ENCODE results near the gene SLC1A1.

SLC1A1 gene

GRCh38 chr9:4574657-4575243 lies 84.5 kb downstream of the SLC1A1 start:
- Histone ChIP-seq H3K36me3 (no peaks in the 10 kb centered on the region), H3K27me3 (ENCODE audit: insufficient read depth, low read depth, severe bottlenecking) (no peaks in the 10 kb centered on the region), H3K27ac (no peak overlapping the region), H3K9me3 (ENCODE audit: severe bottlenecking) (no peaks in the 10 kb centered on the region), H3K4me3 (ENCODE audit: low read depth, low read length) (no peak overlapping the region)
- no peak for TF ChIP-seq CTCF (IDR thresholded peaks at IDR 0.05; ENCODE audit: low read depth, low read length)
- DNase-seq, result no peak

- Histone ChIP-seq H3K27me3 (ENCODE audit: insufficient read depth, low read depth, severe bottlenecking) (no peaks in the 10 kb centered on the region), H3K27ac (no peak overlapping the region), H3K4me3 (ENCODE audit: low read depth, low read length) (no peak overlapping the region), H3K9me3 (ENCODE audit: severe bottlenecking) (no peaks in the 10 kb centered on the region), H3K36me3 (no peaks in the 10 kb centered on the region)
- TF ChIP-seq CTCF (IDR thresholded peaks at IDR 0.05; ENCODE audit: low read depth, low read length), result no peak
- DNase-seq, result no peak
Observed at GRCh38 chr9:4575997-4576396, 85.7 kb downstream of the SLC1A1 start.

GRCh38 chr9:4576448-4576847 lies 86.2 kb downstream of the SLC1A1 start:
- no peak for TF ChIP-seq CTCF (IDR thresholded peaks at IDR 0.05; ENCODE audit: low read depth, low read length)
- Histone ChIP-seq H3K9me3 (ENCODE audit: severe bottlenecking) (no peaks in the 10 kb centered on the region), H3K27ac (no peak overlapping the region), H3K36me3 (no peaks in the 10 kb centered on the region), H3K4me3 (ENCODE audit: low read depth, low read length) (no peak overlapping the region), H3K27me3 (ENCODE audit: insufficient read depth, low read depth, severe bottlenecking) (no peaks in the 10 kb centered on the region)
- DNase-seq, result no peak

DNA sequence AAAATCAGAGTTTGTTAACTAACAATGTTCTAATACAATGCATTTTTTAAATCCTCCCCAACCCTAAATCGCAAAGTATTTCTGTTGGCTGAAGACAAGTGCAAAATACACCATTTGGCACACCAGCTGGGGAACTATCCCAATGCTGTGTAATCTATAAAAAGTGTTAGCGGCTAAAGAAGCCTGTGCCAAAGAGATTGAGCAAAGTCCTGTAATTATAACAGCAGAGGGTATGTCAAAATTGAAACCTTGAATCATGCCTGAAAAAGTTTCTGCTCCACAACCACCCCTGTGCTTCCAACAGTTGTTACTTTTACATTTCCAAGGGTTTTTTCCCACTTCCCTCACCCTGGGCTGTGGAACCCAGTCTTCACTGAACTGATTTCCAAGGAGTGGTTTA lies 88.7 kb downstream of the SLC1A1 start:
- no peak overlapping the region for H3K4me3 ChIP-seq (ENCODE audit: low read depth, low read length)
- no peaks in the 10 kb centered on the region for H3K36me3 ChIP-seq
- DNase-seq, result no peak
- TF ChIP-seq CTCF (IDR thresholded peaks at IDR 0.05; ENCODE audit: low read depth, low read length), result no peak
- H3K27me3 ChIP-seq (ENCODE audit: insufficient read depth, low read depth, severe bottlenecking), result no peaks in the 10 kb centered on the region
- no peaks in the 10 kb centered on the region for H3K9me3 ChIP-seq (ENCODE audit: severe bottlenecking)
- H3K27ac ChIP-seq, result no peak overlapping the region

DNA sequence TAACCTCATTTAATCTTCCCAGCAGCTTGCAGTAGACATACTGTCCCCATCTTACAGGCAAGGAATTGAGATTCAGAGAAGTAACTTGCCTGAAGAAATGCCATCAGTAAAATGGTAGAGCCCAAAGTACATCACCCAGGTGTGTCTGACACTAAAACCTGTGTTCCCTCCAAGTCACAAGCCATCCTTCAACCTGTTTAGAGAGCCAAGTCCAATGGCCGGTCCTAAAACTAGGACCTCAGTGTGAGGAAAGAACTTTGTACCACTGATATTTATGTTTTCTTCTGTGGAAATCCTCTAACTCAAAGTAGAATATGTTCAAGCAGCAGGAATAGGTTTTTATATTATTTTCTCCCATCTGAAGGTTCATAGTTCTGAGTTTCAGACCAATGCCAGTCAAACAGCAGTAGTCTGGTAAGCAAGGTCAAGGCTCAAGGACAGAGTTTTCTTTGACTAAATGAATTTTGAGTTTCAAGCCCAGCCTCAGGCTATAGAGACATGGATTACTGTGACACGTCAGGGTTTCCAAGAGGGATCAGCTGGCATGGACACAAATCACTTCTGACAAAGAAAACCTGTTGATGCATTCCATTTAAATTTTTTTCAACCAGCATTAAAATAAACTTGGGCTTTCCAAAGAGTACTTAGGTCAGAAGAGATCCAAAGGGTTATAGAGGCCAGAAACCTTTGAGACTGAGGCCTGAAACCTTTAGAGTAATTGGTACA lies 90.9 kb downstream of the SLC1A1 start:
- H3K27ac ChIP-seq, result no peak overlapping the region
- no peak overlapping the region for H3K4me3 ChIP-seq (ENCODE audit: low read depth, low read length)
- no peaks in the 10 kb centered on the region for H3K9me3 ChIP-seq (ENCODE audit: severe bottlenecking)
- H3K27me3 ChIP-seq (ENCODE audit: insufficient read depth, low read depth, severe bottlenecking), result no peaks in the 10 kb centered on the region
- TF ChIP-seq CTCF (IDR thresholded peaks at IDR 0.05; ENCODE audit: low read depth, low read length), result no peak
- no peaks in the 10 kb centered on the region for H3K36me3 ChIP-seq
- no peak for DNase-seq
